Dendritic cell treated with granulocyte-macrophage colony-stimulating factor and Interleukin-4, amounts not matched to agents 40 ng/mL and 50 ng/mL, for 4 days (primary cell): ENCODE results near the gene TBCD.
"Not testable (repeated sequence)": the region's sequence is repeated elsewhere in the genome, so short reads cannot be mapped to it uniquely, and the experiment has no call there.

Experiments used
- H3K27ac Mint-ChIP-seq: one replicate; pipeline ENCODE4 v1.8.0; 2022; ENCODE audit warnings: mild to moderate bottlenecking, mixed read lengths
- H3K27me3 Mint-ChIP-seq: one replicate; pipeline ENCODE4 v1.8.0; 2022; ENCODE audit warnings: mild to moderate bottlenecking, mixed read lengths
- H3K36me3 Mint-ChIP-seq: one replicate; pipeline ENCODE4 v1.8.0; 2022; ENCODE audit warnings: low read depth, mixed read lengths
- H3K4me1 Mint-ChIP-seq: one replicate; pipeline ENCODE4 v1.8.0; 2022; ENCODE audit warnings: low read depth, mixed read lengths
- H3K4me3 Mint-ChIP-seq: one replicate; pipeline ENCODE4 v1.8.0; 2022; ENCODE audit warnings: mild to moderate bottlenecking, moderate library complexity, mixed read lengths
- H3K9me3 Mint-ChIP-seq: one replicate; pipeline ENCODE4 v1.8.0; 2022; ENCODE audit warnings: mixed read lengths
- intact Hi-C: fragments of 100-400 bp; cut with micrococcal nuclease; formaldehyde crosslinking; loops from one replicate; pipeline ENCODE4 v1.15.0; 2022

The TBCD gene

GRCh38 chr17:82947051-82947991 lies 195.5 kb downstream of the TBCD start:
- peaks cover 30% of the 10 kb centered on the region for H3K9me3 Mint-ChIP-seq
- H3K36me3 Mint-ChIP-seq = peaks cover 89% of the 10 kb centered on the region
- no peak overlapping the region for H3K27ac Mint-ChIP-seq
- H3K27me3 Mint-ChIP-seq = no peaks in the 10 kb centered on the region
- intact Hi-C loops = no loop called here
- no peak overlapping the region for H3K4me3 Mint-ChIP-seq
- no peaks in the 10 kb centered on the region for H3K4me1 Mint-ChIP-seq

GRCh38 chr17:82948081-82948511 lies 196.2 kb downstream of the TBCD start:
- Mint-ChIP-seq H3K9me3 (peaks cover 30% of the 10 kb centered on the region), H3K36me3 (peaks cover 87% of the 10 kb centered on the region), H3K4me1 (no peaks in the 10 kb centered on the region), H3K27ac (no peak overlapping the region), H3K27me3 (no peaks in the 10 kb centered on the region), H3K4me3 (no peak overlapping the region)
- intact Hi-C loops = no loop called here

- Mint-ChIP-seq H3K4me1 (no peaks in the 10 kb centered on the region), H3K27me3 (no peaks in the 10 kb centered on the region), H3K9me3 (peaks cover 24% of the 10 kb centered on the region), H3K36me3 (peaks cover 81% of the 10 kb centered on the region), H3K27ac (no peak overlapping the region), H3K4me3 (no peak overlapping the region)
- intact Hi-C loops = no loop called here
Measured at GRCh38 chr17:82948957-82949356, 197.1 kb downstream of the TBCD start.

GRCh38 chr17:82949361-82949760 lies 197.5 kb downstream of the TBCD start:
- no peak overlapping the region for H3K4me3 Mint-ChIP-seq
- peaks cover 20% of the 10 kb centered on the region for H3K9me3 Mint-ChIP-seq
- H3K4me1 Mint-ChIP-seq = no peaks in the 10 kb centered on the region
- no peak overlapping the region for H3K27ac Mint-ChIP-seq
- intact Hi-C loops = no loop called here
- no peaks in the 10 kb centered on the region for H3K27me3 Mint-ChIP-seq
- H3K36me3 Mint-ChIP-seq = peaks cover 77% of the 10 kb centered on the region

GRCh38 chr17:82949984-82950383 lies 198.1 kb downstream of the TBCD start:
- no peak overlapping the region for H3K27ac Mint-ChIP-seq
- no peak overlapping the region for H3K4me3 Mint-ChIP-seq
- H3K27me3 Mint-ChIP-seq = no peaks in the 10 kb centered on the region
- no peaks in the 10 kb centered on the region for H3K4me1 Mint-ChIP-seq
- peaks cover 71% of the 10 kb centered on the region for H3K36me3 Mint-ChIP-seq
- intact Hi-C loops = no loop called here
- H3K9me3 Mint-ChIP-seq = peaks cover 14% of the 10 kb centered on the region

GRCh38 chr17:82950525-82951102 lies 198.7 kb downstream of the TBCD start:
- Mint-ChIP-seq H3K27ac (no peak overlapping the region), H3K4me1 (no peaks in the 10 kb centered on the region), H3K4me3 (no peak overlapping the region), H3K9me3 (peaks cover 8% of the 10 kb centered on the region), H3K36me3 (peaks cover 70% of the 10 kb centered on the region), H3K27me3 (no peaks in the 10 kb centered on the region)
- intact Hi-C loops = no loop called here

- no peak overlapping the region for H3K4me3 Mint-ChIP-seq
- H3K36me3 Mint-ChIP-seq = peaks cover 71% of the 10 kb centered on the region
- H3K27ac Mint-ChIP-seq = no peak overlapping the region
- no peaks in the 10 kb centered on the region for H3K27me3 Mint-ChIP-seq
- intact Hi-C loops = no loop called here
- H3K4me1 Mint-ChIP-seq = no peaks in the 10 kb centered on the region
- H3K9me3 Mint-ChIP-seq = no peaks in the 10 kb centered on the region
Measured at GRCh38 chr17:82952019-82952418, 200.2 kb downstream of the TBCD start.

- H3K4me3 Mint-ChIP-seq, H3K9me3 Mint-ChIP-seq, H3K4me1 Mint-ChIP-seq, H3K27ac Mint-ChIP-seq, H3K27me3 Mint-ChIP-seq, intact Hi-C loops: not testable (repeated sequence)
- peaks cover 68% of the 10 kb centered on the region for H3K36me3 Mint-ChIP-seq
Measured at GRCh38 chr17:82955106-82955505, 203.2 kb downstream of the TBCD start.

- H3K9me3 Mint-ChIP-seq, H3K4me1 Mint-ChIP-seq: not testable (repeated sequence)
- H3K36me3 Mint-ChIP-seq = peaks cover 65% of the 10 kb centered on the region
Measured at GRCh38 chr17:82955627-82956026, 203.8 kb downstream of the TBCD start.

GRCh38 chr17:82956146-82956725 lies 204.4 kb downstream of the TBCD start:
- H3K9me3 Mint-ChIP-seq = no peaks in the 10 kb centered on the region
- no peaks in the 10 kb centered on the region for H3K4me1 Mint-ChIP-seq
- H3K27me3 Mint-ChIP-seq = no peaks in the 10 kb centered on the region
- peaks cover 69% of the 10 kb centered on the region for H3K36me3 Mint-ChIP-seq
- H3K27ac Mint-ChIP-seq = no peak overlapping the region
- intact Hi-C loops = no loop called here
- H3K4me3 Mint-ChIP-seq = no peak overlapping the region

More at GRCh38 chr17:82955627-82956026, 203.8 kb downstream of the TBCD start:
- H3K4me3 Mint-ChIP-seq, H3K27ac Mint-ChIP-seq, intact Hi-C loops, H3K27me3 Mint-ChIP-seq: not testable (repeated sequence)

- H3K27ac Mint-ChIP-seq = no peak overlapping the region
- H3K9me3 Mint-ChIP-seq = no peaks in the 10 kb centered on the region
- H3K36me3 Mint-ChIP-seq = peaks cover 64% of the 10 kb centered on the region
Measured at GRCh38 chr17:82956726-82957468, 205.0 kb downstream of the TBCD start.

GRCh38 chr17:82957469-82957795 lies 205.6 kb downstream of the TBCD start:
- peaks cover 60% of the 10 kb centered on the region for H3K36me3 Mint-ChIP-seq
- H3K9me3 Mint-ChIP-seq = no peaks in the 10 kb centered on the region
- H3K4me3 Mint-ChIP-seq = no peak overlapping the region
- no peaks in the 10 kb centered on the region for H3K27me3 Mint-ChIP-seq
- no peak overlapping the region for H3K27ac Mint-ChIP-seq
- H3K4me1 Mint-ChIP-seq = peaks cover 10% of the 10 kb centered on the region
- intact Hi-C loops = no loop called here

More at GRCh38 chr17:82956726-82957468, 205.0 kb downstream of the TBCD start:
- Mint-ChIP-seq H3K27me3 (no peaks in the 10 kb centered on the region), H3K4me1 (peaks cover 5% of the 10 kb centered on the region), H3K4me3 (no peak overlapping the region)
- intact Hi-C loops = no loop called here

- H3K9me3 Mint-ChIP-seq = no peaks in the 10 kb centered on the region
- H3K36me3 Mint-ChIP-seq = peaks cover 55% of the 10 kb centered on the region
- H3K27ac Mint-ChIP-seq = no peak overlapping the region
- peaks cover 16% of the 10 kb centered on the region for H3K4me1 Mint-ChIP-seq
- no peaks in the 10 kb centered on the region for H3K27me3 Mint-ChIP-seq
- intact Hi-C loops = no loop called here
- H3K4me3 Mint-ChIP-seq = no peak overlapping the region
Measured at GRCh38 chr17:82957961-82958561, 206.2 kb downstream of the TBCD start.
